ENCODE data around the gene ACBD3.

The ACBD3 gene

GRCh38 chr1:226172589-226172988 is 14.0 kb downstream of the ACBD3 start (continued):
- TF ChIP-seq POU6F1 (CRISPR knock-in tag; IDR thresholded peaks at IDR 0.05; ENCODE audit: borderline replicate concordance, low read depth) = no peak

GRCh38 chr1:226166341-226166740 is 20.2 kb downstream of the ACBD3 start:
- no peak; the same call in 2 of the 3 replicates for ATAC-seq
- no peak for TF ChIP-seq TOX (CRISPR knock-in tag; IDR thresholded peaks at IDR 0.05; ENCODE audit: borderline replicate concordance)
- no peak for TF ChIP-seq PATZ1 (CRISPR knock-in tag; IDR thresholded peaks at IDR 0.05; ENCODE audit: borderline replicate concordance)
- no peak for TF ChIP-seq ZFP30 (CRISPR knock-in tag; IDR thresholded peaks at IDR 0.05)
- TF ChIP-seq TCF4 (CRISPR knock-in tag; IDR thresholded peaks at IDR 0.05; ENCODE audit: borderline replicate concordance) = no peak
- no peak for TF ChIP-seq ZC3H10 (CRISPR knock-in tag; IDR thresholded peaks at IDR 0.05)
- no peak for TF ChIP-seq BACH2 (CRISPR knock-in tag; IDR thresholded peaks at IDR 0.05; ENCODE audit: borderline replicate concordance)
- TF ChIP-seq TSHZ2 (CRISPR knock-in tag; IDR thresholded peaks at IDR 0.05) = no peak
- no peak for TF ChIP-seq CSRNP3 (CRISPR knock-in tag; IDR thresholded peaks at IDR 0.05)
- TF ChIP-seq PPARA (CRISPR knock-in tag; IDR thresholded peaks at IDR 0.05; ENCODE audit: borderline replicate concordance) = no peak
- no peak for TF ChIP-seq ZNF565 (CRISPR knock-in tag; conservative IDR thresholded peaks at IDR 0.05; ENCODE audit: low read depth)
- TF ChIP-seq ARNTL (CRISPR knock-in tag; IDR thresholded peaks at IDR 0.05; ENCODE audit: borderline replicate concordance, low read depth) = no peak
- TF ChIP-seq POU6F1 (CRISPR knock-in tag; IDR thresholded peaks at IDR 0.05; ENCODE audit: borderline replicate concordance, low read depth) = no peak
- no peak for TF ChIP-seq SNAI2 (CRISPR knock-in tag; IDR thresholded peaks at IDR 0.05)
- TF ChIP-seq CSDC2 (CRISPR knock-in tag; IDR thresholded peaks at IDR 0.05) = no peak
- no peak for TF ChIP-seq OSR1 (CRISPR knock-in tag; IDR thresholded peaks at IDR 0.05)
- TF ChIP-seq ZFP3 (CRISPR knock-in tag; IDR thresholded peaks at IDR 0.05) = no peak
- TF ChIP-seq ZNF70 (CRISPR knock-in tag; IDR thresholded peaks at IDR 0.05) = no peak

- no peak for TF ChIP-seq POU6F1 (CRISPR knock-in tag; IDR thresholded peaks at IDR 0.05; ENCODE audit: borderline replicate concordance, low read depth)
- TF ChIP-seq ISL1 (CRISPR knock-in tag; IDR thresholded peaks at IDR 0.05) = no peak
- TF ChIP-seq CSRNP3 (CRISPR knock-in tag; IDR thresholded peaks at IDR 0.05) = no peak
- ATAC-seq = no peak
These were observed 22.4 kb downstream of the ACBD3 start for GRCh38 chr1:226164154-226164553.
